C4-2B (cell line): ENCODE results near the gene HTR3A.

Source experiments
- CTCF ChIP-seq: fragments of 450-650 bp; conservative IDR thresholded peaks from 2 replicates; pipeline ENCODE4 v1.5.1; 2017; ENCODE audit warnings: mild to moderate bottlenecking
- ZFX ChIP-seq: fragments of 450-650 bp; IDR thresholded peaks from 2 replicates; pipeline ENCODE4 v1.6.1; 2017

GRCh38 chr11:113980785-113981184 is 5.9 kb downstream of the HTR3A start:
- TF ChIP-seq CTCF (no peak), ZFX (no peak)
